ENCODE results near the gene DNLZ. TPM values are rescaled to one million over a fixed set of nuclear protein-coding genes. Genes with fewer than 3 reads are reported as not detected.

DNLZ gene
- polyA plus RNA-seq, 1 donor, result 7.4 TPM

- no peak for DNase-seq (ENCODE audit: low read depth)
Measured at GRCh38 chr9:136343884-136344269, 19.7 kb downstream of the DNLZ start.

GRCh38 chr9:136343121-136343883 lies 20.2 kb downstream of the DNLZ start:
- no peak for DNase-seq (ENCODE audit: low read depth)

- DNase-seq (ENCODE audit: low read depth), result no peak
Measured at GRCh38 chr9:136342181-136343120, 21.1 kb downstream of the DNLZ start.

- no peak for DNase-seq (ENCODE audit: low read depth)
Measured at GRCh38 chr9:136341769-136342168, 21.8 kb downstream of the DNLZ start.

GRCh38 chr9:136341042-136341655 lies 22.4 kb downstream of the DNLZ start:
- no peak for DNase-seq (ENCODE audit: low read depth)

GRCh38 chr9:136340356-136341041 lies 23.0 kb downstream of the DNLZ start:
- no peak for DNase-seq (ENCODE audit: low read depth)

- DNase-seq (ENCODE audit: low read depth), result no peak
Measured at GRCh38 chr9:136339958-136340310, 23.6 kb downstream of the DNLZ start.

GRCh38 chr9:136339173-136339957 lies 24.2 kb downstream of the DNLZ start:
- DNase-seq (ENCODE audit: low read depth), result no peak

- DNase-seq (ENCODE audit: low read depth), result no peak
Measured at GRCh38 chr9:136338511-136338910, 25.0 kb downstream of the DNLZ start.

- no peak for DNase-seq (ENCODE audit: low read depth)
Measured at GRCh38 chr9:136337416-136338395, 25.8 kb downstream of the DNLZ start.

GRCh38 chr9:136336881-136337280 lies 26.7 kb downstream of the DNLZ start:
- no peak for DNase-seq (ENCODE audit: low read depth)

- DNase-seq (ENCODE audit: low read depth), result no peak
Measured at GRCh38 chr9:136336156-136336870, 27.2 kb downstream of the DNLZ start.

- DNase-seq (ENCODE audit: low read depth), result no peak
Measured at GRCh38 chr9:136335296-136336155, 28.0 kb downstream of the DNLZ start.

GRCh38 chr9:136334541-136334940 lies 29.0 kb downstream of the DNLZ start:
- DNase-seq (ENCODE audit: low read depth), result no peak

- no peak for DNase-seq (ENCODE audit: low read depth)
Measured at GRCh38 chr9:136333486-136333885, 30.1 kb downstream of the DNLZ start.

- DNase-seq (ENCODE audit: low read depth), result no peak
Measured at GRCh38 chr9:136333045-136333444, 30.5 kb downstream of the DNLZ start.

- no peak for DNase-seq (ENCODE audit: low read depth)
Measured at GRCh38 chr9:136332482-136332983, 31.0 kb downstream of the DNLZ start.
